Measurements from ENCODE around the gene C10orf95. TPM values are rescaled to one million over a fixed set of nuclear protein-coding genes. Genes with fewer than 3 reads are reported as not detected.

The C10orf95 gene
- polyA plus RNA-seq, 2 donors = 0.37 to 0.65 TPM

DNA sequence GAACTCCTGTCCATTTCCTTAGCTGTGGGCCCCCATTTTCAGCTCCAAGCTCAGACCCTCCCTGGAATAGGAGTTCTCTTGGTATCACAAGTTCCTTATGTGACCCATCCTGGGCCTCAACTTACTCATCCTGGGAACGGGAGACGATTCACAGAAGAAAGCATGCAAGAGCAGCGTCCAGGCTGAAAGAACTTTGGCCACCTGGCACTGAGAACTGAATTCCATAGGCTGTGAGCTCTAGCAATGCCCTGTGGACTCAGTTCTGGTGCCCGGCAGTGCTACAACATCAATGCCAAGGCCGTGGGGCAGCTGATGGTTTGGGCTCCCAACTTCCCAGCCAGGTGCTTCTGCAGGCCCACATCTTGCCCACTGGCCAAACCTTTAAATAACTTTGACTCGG, 15.0 kb downstream of the C10orf95 start:
- H3K4me3 ChIP-seq (ENCODE audit: low read depth in 1 of 2, low read length in 2 of 2) = no peak overlapping the region
- peaks cover 0 to 7% of the 10 kb centered on the region in 2 donors for H3K4me1 ChIP-seq (ENCODE audit: control insufficient read depth in 2 of 2, insufficient read depth in 2 of 2, low read length in 1 of 2)
- H3K9me3 ChIP-seq (ENCODE audit: control insufficient read depth in 2 of 2, insufficient read depth in 1 of 2, low read depth in 1 of 2, low read length in 1 of 2) = no peaks in the 10 kb centered on the region
- WGBS, 2 donors = 70 to 81% methylated on average over 6 of the region's 6 CpGs
- H3K27me3 ChIP-seq (ENCODE audit: control insufficient read depth in 1 of 2, insufficient read depth in 2 of 2, low read length in 2 of 2) = no peaks in the 10 kb centered on the region
- H3K27ac ChIP-seq (ENCODE audit: low read depth in 2 of 2, low read length in 1 of 2) = no peak overlapping the region
- no peaks in the 10 kb centered on the region for H3K36me3 ChIP-seq (ENCODE audit: control insufficient read depth in 2 of 2, insufficient read depth in 2 of 2, low read length in 1 of 2)

DNA sequence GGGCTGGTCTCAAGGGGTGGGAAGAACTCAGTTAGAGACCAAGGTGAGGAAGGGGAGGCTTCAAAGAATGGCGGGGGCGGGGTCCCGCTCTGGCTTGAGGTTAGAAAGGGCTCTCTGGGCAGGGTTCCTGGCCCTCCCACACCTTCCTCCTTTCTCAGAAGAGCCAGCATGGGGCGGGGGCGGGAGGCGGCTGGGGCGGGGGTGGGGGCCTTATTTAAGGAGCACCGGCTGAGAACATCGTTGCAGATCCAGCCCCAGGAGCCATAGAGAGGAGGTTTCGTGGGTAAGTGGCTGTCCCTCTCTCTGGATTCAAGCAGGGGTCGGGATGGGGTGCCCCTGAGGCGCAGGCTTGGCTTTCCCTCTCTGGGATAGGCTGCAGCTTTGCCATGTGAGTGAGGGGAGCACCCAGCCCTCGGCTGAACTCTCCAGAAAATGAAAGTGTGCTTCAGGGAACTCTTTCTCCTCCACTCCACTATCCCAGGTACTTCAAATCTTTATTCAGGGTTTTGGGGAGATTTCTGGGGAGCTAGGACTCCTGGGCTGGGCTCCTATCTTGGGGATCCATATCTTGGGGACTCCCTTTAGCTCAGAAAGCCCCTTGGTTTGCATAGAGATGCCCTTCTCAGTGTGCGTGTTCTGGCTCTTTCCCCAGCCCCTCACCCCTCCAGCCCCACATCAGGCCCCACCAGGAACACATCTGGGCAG, 15.7 kb downstream of the C10orf95 start:
- Histone ChIP-seq H3K27me3 (ENCODE audit: control insufficient read depth in 1 of 2, insufficient read depth in 2 of 2, low read length in 2 of 2) (no peaks in the 10 kb centered on the region), H3K4me1 (ENCODE audit: control insufficient read depth in 2 of 2, insufficient read depth in 2 of 2, low read length in 1 of 2) (peaks cover 0 to 7% of the 10 kb centered on the region in 2 donors), H3K27ac (ENCODE audit: low read depth in 2 of 2, low read length in 1 of 2) (no peak overlapping the region), H3K4me3 (ENCODE audit: low read depth in 1 of 2, low read length in 2 of 2) (no peak overlapping the region), H3K9me3 (ENCODE audit: control insufficient read depth in 2 of 2, insufficient read depth in 1 of 2, low read depth in 1 of 2, low read length in 1 of 2) (no peaks in the 10 kb centered on the region), H3K36me3 (ENCODE audit: control insufficient read depth in 2 of 2, insufficient read depth in 2 of 2, low read length in 1 of 2) (no peaks in the 10 kb centered on the region)
- WGBS, 2 donors = 7 to 11% methylated on average over 12 to 14 of the region's 14 CpGs

DNA sequence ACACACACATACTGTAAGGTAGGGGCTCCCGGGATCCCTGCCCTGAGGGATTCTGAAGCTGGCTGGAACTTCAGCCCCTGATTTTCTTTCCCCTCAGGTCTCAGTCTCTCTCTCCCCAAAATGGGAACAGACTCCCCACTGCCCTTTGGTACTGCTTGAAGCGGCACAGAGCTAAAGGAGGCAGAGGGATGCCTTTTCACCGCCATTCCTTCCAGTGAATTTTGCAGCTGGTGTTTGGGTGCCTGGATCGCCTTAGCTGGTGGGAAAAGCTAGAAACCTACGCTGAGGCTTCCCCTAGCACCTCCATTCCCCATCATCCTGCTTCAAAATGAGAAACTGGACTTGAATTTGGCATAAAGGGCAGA, 16.2 kb downstream of the C10orf95 start:
- H3K27ac ChIP-seq (ENCODE audit: low read depth in 2 of 2, low read length in 1 of 2) = no peak overlapping the region
- H3K4me3 ChIP-seq (ENCODE audit: low read depth in 1 of 2, low read length in 2 of 2) = no peak overlapping the region
- H3K4me1 ChIP-seq (ENCODE audit: control insufficient read depth in 2 of 2, insufficient read depth in 2 of 2, low read length in 1 of 2) = peaks cover 0 to 7% of the 10 kb centered on the region in 2 donors
- no peaks in the 10 kb centered on the region for H3K27me3 ChIP-seq (ENCODE audit: control insufficient read depth in 1 of 2, insufficient read depth in 2 of 2, low read length in 2 of 2)
- no peaks in the 10 kb centered on the region for H3K36me3 ChIP-seq (ENCODE audit: control insufficient read depth in 2 of 2, insufficient read depth in 2 of 2, low read length in 1 of 2)
- no peaks in the 10 kb centered on the region for H3K9me3 ChIP-seq (ENCODE audit: control insufficient read depth in 2 of 2, insufficient read depth in 1 of 2, low read depth in 1 of 2, low read length in 1 of 2)
- WGBS, 2 donors = 57 to 66% methylated on average over 5 of the region's 5 CpGs

DNA sequence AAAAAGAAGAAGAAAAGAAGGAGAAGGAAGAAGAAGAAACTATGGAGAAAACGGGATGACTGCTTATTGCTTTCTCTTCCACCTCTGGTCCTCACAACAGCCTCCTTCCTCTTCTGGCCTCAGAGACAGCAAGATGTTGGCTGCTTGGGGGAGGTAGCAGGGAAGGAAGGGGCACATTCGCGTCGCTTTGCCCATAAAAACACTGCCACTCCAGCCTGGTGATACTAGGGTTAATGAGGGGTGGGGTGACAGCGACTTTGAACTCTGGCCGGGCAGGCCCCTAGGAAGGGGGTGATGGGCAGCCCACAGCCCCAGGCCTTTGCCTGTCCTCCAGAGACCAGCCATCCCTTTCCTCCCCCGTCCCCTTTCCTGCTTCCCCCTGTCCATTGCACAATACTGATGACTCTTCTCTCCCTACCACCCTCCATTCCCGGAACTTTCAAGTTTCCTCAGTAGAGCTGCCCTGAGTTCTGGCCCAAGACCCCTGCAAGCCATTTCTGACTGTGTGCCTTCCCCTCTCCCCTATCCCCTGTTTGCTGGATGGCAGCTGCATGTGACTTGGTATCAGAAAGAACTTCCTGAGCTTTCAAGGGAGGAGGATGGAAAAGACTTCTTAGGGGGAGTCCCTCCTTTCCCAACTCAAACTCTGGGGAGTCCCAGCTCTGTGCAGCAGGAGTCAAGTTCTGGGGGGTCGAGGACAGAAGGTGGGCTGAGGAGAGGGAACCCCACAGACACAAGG, 16.8 kb downstream of the C10orf95 start:
- 36 to 41% methylated on average over 9 of the region's 9 CpGs for WGBS, 2 donors
- peaks cover 0 to 7% of the 10 kb centered on the region in 2 donors for H3K4me1 ChIP-seq (ENCODE audit: control insufficient read depth in 2 of 2, insufficient read depth in 2 of 2, low read length in 1 of 2)
- no peaks in the 10 kb centered on the region for H3K9me3 ChIP-seq (ENCODE audit: control insufficient read depth in 2 of 2, insufficient read depth in 1 of 2, low read depth in 1 of 2, low read length in 1 of 2)
- peak overlapping the region in 1 of 2 donors; percentile 24 for H3K27ac ChIP-seq (ENCODE audit: low read depth in 2 of 2, low read length in 1 of 2)
- no peak overlapping the region for H3K4me3 ChIP-seq (ENCODE audit: low read depth in 1 of 2, low read length in 2 of 2)
- no peaks in the 10 kb centered on the region for H3K36me3 ChIP-seq (ENCODE audit: control insufficient read depth in 2 of 2, insufficient read depth in 2 of 2, low read length in 1 of 2)
- no peaks in the 10 kb centered on the region for H3K27me3 ChIP-seq (ENCODE audit: control insufficient read depth in 1 of 2, insufficient read depth in 2 of 2, low read length in 2 of 2)

DNA sequence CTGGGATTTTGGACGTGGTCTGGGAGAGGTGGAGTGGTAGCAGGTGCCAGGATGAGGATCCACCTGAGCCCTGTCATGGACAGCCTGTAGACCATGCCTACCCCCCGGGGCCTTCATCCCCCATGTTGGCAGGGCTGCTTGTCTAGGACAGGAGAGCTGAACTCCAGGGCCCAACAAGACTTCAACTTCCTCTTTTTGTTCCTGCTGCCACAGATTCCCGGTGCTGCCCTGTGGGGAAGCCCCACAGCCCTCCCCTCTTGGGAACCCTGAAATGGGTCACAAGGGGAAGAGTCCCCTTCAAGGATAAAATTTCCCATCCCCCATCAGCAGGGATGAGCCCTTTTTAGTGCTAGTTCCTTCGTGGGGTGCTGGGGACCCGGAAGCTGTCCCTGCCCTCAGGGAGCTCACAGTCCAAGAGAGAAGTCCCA, 17.7 kb downstream of the C10orf95 start:
- 57 to 63% methylated on average over 5 of the region's 5 CpGs for WGBS, 2 donors
- Histone ChIP-seq H3K27me3 (ENCODE audit: control insufficient read depth in 1 of 2, insufficient read depth in 2 of 2, low read length in 2 of 2) (no peaks in the 10 kb centered on the region), H3K4me1 (ENCODE audit: control insufficient read depth in 2 of 2, insufficient read depth in 2 of 2, low read length in 1 of 2) (peaks cover 0 to 7% of the 10 kb centered on the region in 2 donors), H3K36me3 (ENCODE audit: control insufficient read depth in 2 of 2, insufficient read depth in 2 of 2, low read length in 1 of 2) (no peaks in the 10 kb centered on the region), H3K27ac (ENCODE audit: low read depth in 2 of 2, low read length in 1 of 2) (no peak overlapping the region), H3K9me3 (ENCODE audit: control insufficient read depth in 2 of 2, insufficient read depth in 1 of 2, low read depth in 1 of 2, low read length in 1 of 2) (no peaks in the 10 kb centered on the region), H3K4me3 (ENCODE audit: low read depth in 1 of 2, low read length in 2 of 2) (no peak overlapping the region)

DNA sequence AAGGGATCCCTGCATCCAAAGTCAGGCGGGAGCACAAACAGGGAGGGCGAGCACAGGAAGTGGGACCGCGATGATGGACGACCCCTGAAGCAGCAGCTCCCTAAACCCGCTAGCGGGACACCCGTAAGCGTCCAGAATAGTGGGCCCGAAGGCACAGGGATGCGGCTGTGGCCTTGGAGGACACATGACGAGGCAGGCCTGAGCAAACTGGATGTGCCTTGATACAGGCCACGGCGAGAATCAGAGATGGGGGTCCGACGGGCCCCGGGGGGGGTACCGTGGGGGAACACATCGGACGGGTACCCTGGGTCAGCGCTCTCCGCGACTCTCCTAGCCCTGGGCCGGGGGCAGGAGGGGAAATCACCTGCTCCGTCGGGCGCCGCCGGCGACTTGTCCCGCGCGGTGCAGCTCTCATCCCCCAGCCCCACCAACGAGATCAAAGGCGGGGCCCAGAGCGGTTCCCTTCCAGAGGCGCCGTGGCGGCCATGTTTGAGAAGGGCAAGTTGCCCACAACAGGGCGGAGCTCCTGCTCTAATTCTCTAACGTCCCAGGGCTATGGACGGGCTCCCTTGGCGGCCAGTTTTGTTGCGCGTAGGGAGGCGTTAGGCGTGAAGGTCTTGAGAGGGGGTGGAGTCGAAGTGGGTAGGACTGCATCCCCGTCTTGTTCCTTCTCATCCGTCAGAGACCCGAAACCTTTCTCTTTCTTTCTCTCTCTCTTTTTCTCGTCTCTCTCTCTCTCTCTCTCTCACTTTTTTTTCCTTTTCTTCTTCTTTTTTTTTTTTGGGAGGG, 19.0 kb downstream of the C10orf95 start, which contains the start of gene CUEDC2:
TSS of gene CUEDC2 (minus strand) at position 413 of the 789 bp plus-strand sequence. CDS start 7,386 bp downstream, outside the sequence.
- Histone ChIP-seq H3K9me3 (ENCODE audit: control insufficient read depth in 2 of 2, insufficient read depth in 1 of 2, low read depth in 1 of 2, low read length in 1 of 2) (no peaks in the 10 kb centered on the region), H3K36me3 (ENCODE audit: control insufficient read depth in 2 of 2, insufficient read depth in 2 of 2, low read length in 1 of 2) (no peaks in the 10 kb centered on the region), H3K4me3 (ENCODE audit: low read depth in 1 of 2, low read length in 2 of 2) (peak within 1 kb of the TSS; percentile 69 to 93), H3K27me3 (ENCODE audit: control insufficient read depth in 1 of 2, insufficient read depth in 2 of 2, low read length in 2 of 2) (no peaks in the 10 kb centered on the region), H3K4me1 (ENCODE audit: control insufficient read depth in 2 of 2, insufficient read depth in 2 of 2, low read length in 1 of 2) (peaks cover 0 to 7% of the 10 kb centered on the region in 2 donors), H3K27ac (ENCODE audit: low read depth in 2 of 2, low read length in 1 of 2) (peak within 1 kb of the TSS; percentile 36 to 84)
- 1% methylated on average over 52 of the region's 52 CpGs for WGBS, 2 donors

DNA sequence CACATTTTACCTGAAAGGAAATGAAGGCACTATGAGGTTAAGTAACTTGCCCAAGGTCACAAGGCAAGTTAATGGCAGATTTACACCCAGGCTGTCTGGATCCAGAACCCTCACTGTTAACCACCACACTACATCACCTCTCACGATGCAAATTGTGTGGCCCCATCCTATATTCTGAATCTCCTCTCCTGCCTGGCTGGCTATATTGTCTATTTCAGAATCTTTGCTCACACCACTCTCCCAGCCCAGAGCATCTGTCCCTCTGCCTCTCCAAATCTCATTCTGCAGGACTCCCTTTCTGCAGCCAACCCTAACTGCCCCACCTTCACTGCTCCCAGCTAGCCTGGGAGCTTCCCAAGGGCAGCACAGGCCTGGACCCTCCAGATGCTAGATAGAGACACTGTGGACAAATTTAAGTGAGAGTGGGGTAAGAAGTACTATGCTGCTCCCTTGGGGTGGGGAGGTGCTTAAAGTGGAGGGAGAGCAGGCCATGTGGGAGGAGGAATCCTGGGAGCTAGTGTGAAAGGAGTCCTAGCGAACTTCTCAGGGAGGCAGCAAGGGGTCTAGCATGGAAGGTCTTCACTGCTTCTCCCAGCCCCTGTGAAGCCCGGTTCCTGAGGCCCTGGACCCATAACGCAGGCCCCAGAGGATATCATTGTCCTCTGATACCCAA, 19.8 kb downstream of the C10orf95 start:
- Histone ChIP-seq H3K27ac (ENCODE audit: low read depth in 2 of 2, low read length in 1 of 2) (peak overlapping the region in 1 of 2 donors; percentile 84), H3K36me3 (ENCODE audit: control insufficient read depth in 2 of 2, insufficient read depth in 2 of 2, low read length in 1 of 2) (no peaks in the 10 kb centered on the region), H3K9me3 (ENCODE audit: control insufficient read depth in 2 of 2, insufficient read depth in 1 of 2, low read depth in 1 of 2, low read length in 1 of 2) (no peaks in the 10 kb centered on the region), H3K4me3 (ENCODE audit: low read depth in 1 of 2, low read length in 2 of 2) (peak overlapping the region; percentile 69 to 93), H3K27me3 (ENCODE audit: control insufficient read depth in 1 of 2, insufficient read depth in 2 of 2, low read length in 2 of 2) (no peaks in the 10 kb centered on the region), H3K4me1 (ENCODE audit: control insufficient read depth in 2 of 2, insufficient read depth in 2 of 2, low read length in 1 of 2) (peaks cover 0 to 7% of the 10 kb centered on the region in 2 donors)
- 13 to 17% methylated on average over 4 of the region's 4 CpGs for WGBS, 2 donors

DNA sequence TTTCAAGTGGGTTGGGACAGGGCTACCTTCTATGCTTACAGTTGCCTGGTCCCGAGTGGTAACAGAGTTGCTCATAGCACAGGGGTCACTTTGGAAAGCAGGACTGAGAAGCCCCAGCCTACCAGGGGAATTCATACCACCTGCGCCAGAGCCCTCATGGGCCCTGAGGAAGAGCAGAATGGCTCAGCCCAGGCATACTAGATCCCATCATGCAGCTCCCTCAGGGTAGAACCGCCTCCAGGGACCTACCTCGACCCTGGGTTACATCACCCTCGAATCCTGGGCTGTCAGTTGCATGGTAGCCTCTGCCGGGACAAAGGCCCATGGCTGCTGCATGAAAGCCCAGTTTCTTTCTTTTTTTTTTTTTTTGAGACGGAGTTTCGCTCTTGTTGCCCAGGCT, 21.9 kb downstream of the C10orf95 start:
- no peak overlapping the region for H3K27ac ChIP-seq (ENCODE audit: low read depth in 2 of 2, low read length in 1 of 2)
- no peaks in the 10 kb centered on the region for H3K27me3 ChIP-seq (ENCODE audit: control insufficient read depth in 1 of 2, insufficient read depth in 2 of 2, low read length in 2 of 2)
- 88 to 91% methylated on average over 8 of the region's 8 CpGs for WGBS, 2 donors
- H3K9me3 ChIP-seq (ENCODE audit: control insufficient read depth in 2 of 2, insufficient read depth in 1 of 2, low read depth in 1 of 2, low read length in 1 of 2) = no peaks in the 10 kb centered on the region
- no peak overlapping the region for H3K4me3 ChIP-seq (ENCODE audit: low read depth in 1 of 2, low read length in 2 of 2)
- peaks cover 0 to 7% of the 10 kb centered on the region in 2 donors for H3K4me1 ChIP-seq (ENCODE audit: control insufficient read depth in 2 of 2, insufficient read depth in 2 of 2, low read length in 1 of 2)
- peaks cover 0 to 2% of the 10 kb centered on the region in 2 donors for H3K36me3 ChIP-seq (ENCODE audit: control insufficient read depth in 2 of 2, insufficient read depth in 2 of 2, low read length in 1 of 2)

DNA sequence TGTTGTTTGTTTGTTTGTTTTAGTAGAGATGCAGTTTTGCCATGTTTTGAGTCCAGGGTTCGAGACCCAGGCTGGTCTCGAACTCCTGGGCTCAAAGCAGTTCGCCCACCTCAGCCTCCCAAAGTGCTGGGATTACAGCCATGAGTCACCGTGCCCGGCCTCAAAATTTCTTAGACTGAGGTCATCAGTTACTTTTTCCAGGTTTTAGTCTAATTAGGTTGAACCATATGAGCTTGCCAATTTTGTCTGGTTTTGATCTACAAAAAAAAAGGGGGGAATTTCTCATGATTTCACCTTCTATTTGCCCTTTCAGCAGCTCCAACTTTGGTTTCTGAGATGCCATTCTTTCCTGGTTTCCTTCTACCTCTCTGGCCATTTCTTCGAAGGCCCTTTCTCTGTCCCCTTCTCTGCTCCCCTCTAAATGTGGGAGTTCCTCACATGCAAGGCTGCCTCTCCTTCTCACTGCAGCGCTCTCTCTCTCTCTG, 24.5 kb downstream of the C10orf95 start:
- H3K4me3 ChIP-seq (ENCODE audit: low read depth in 1 of 2, low read length in 2 of 2) = no peak overlapping the region
- H3K4me1 ChIP-seq (ENCODE audit: control insufficient read depth in 2 of 2, insufficient read depth in 2 of 2, low read length in 1 of 2) = peaks cover 3 to 14% of the 10 kb centered on the region in 2 donors
- peaks cover 6 to 10% of the 10 kb centered on the region in 2 donors for H3K36me3 ChIP-seq (ENCODE audit: control insufficient read depth in 2 of 2, insufficient read depth in 2 of 2, low read length in 1 of 2)
- H3K27ac ChIP-seq (ENCODE audit: low read depth in 2 of 2, low read length in 1 of 2) = no peak overlapping the region
- H3K27me3 ChIP-seq (ENCODE audit: control insufficient read depth in 1 of 2, insufficient read depth in 2 of 2, low read length in 2 of 2) = no peaks in the 10 kb centered on the region
- 73 to 80% methylated on average over 7 of the region's 7 CpGs for WGBS, 2 donors
- H3K9me3 ChIP-seq (ENCODE audit: control insufficient read depth in 2 of 2, insufficient read depth in 1 of 2, low read depth in 1 of 2, low read length in 1 of 2) = no peaks in the 10 kb centered on the region
